GM18519 (cell line): ENCODE measurements around the gene THOC6.

Experiments
- ATAC-seq: cut with Tn5 transposase; IDR thresholded peaks from one replicate; pipeline ENCODE4 v1.9.1; 2021; ENCODE audit warnings: mild to moderate bottlenecking, moderate library complexity; ENCODE audit not compliant: unreplicated experiment, low FRiP score

THOC6 gene

DNA sequence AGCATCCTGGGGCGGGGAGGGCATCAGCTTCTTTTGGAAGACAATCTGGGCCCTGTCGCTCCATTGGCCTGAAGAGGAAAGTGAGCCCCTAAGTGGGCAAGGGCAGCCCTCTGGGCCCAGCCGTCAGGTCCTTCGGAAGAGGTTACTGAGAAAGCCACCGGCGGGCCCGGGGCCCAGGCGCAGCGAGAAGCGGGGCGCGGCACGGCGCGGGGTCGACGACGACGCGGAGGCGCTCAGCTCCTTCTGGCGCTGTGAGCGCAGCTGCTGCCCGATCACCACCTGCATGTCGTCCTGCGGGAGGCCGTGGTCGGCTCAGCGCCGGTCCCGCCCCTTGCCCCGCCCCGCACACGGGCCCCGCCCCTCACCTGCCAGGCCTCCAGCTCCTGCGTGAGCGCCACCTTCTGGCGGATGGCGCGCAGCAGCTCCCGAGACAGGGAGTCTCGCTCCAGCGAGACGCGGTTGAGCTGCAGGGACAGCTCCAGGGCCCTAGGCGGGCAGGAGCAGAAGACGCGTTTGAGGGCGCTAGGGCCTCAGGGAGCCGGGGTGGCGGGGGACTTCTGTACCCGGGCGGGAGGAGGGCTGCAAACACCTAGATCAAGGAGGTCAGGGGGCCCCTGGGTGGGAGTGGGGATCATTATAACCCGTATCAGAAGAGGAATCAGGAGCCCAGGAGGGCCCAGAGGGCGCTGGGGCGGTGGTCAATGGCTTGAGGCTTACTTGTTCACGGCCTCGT is 4.3 kb downstream of the THOC6 start:
- ATAC-seq, result no peak

DNA sequence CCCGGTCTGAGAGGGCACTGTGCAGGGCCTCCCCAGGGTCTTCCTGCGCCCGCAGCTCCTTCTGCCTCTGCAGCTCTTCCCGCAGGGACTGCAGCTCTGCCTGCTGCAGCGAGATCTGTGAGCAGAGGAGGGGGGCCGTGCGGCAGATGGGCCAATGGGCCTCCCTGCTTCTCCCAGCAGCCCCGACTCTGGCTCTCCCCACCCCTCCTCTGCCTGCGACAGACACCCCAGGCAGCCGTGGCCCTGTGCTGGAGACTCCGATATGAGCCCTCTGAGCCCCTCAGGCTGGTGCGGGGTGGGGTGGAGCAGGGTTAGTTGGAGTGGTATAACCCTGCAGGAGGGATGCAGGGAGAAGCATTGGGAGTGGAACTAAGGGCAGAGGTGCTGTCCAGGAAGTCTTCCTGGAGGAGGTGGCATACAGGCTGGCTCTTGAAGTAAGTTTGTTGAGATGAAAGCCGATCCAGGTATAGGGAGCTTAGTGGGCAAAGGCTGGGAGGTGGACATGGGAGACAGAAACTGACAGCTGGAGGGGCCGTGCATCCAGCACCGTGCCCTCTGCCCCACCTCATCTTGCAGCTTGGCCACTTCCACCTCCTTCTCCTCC is 5.0 kb downstream of the THOC6 start:
- no peak for ATAC-seq

DNA sequence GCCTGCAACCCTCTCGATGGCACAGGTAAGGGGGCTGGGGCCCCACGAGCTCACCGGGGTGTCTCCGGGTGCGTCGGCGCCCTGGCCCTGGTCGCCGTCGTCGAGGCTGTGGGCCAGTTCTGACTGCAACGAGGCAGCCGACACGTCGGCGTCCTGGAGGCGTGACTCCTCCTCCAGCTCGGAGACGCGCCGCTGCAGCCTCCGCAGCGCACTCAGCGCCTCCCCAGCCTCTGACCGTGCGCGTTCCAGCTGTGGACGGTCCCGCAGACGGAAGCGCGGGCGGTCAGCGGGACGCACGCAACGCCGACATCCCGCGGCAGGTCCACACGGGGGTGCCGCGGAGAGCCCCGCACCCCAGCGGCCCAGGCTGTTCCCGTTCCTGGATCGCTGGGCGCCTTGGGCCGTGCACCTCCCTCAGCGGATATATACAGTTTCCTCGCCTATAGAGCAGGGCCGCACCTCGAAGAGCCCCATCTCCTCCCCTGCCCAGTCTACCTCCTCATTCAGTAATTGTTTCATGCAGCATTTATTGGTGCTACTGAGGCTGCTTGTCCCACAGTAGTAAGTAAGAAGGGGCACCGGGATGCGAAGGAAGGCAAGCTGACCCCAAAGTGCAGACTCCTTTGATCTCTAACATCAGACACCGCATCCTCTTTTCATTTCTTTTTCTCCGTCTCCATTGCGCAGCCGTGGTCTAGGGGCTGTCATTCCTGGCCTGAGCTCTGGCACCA is 5.8 kb downstream of the THOC6 start:
- no peak for ATAC-seq

DNA sequence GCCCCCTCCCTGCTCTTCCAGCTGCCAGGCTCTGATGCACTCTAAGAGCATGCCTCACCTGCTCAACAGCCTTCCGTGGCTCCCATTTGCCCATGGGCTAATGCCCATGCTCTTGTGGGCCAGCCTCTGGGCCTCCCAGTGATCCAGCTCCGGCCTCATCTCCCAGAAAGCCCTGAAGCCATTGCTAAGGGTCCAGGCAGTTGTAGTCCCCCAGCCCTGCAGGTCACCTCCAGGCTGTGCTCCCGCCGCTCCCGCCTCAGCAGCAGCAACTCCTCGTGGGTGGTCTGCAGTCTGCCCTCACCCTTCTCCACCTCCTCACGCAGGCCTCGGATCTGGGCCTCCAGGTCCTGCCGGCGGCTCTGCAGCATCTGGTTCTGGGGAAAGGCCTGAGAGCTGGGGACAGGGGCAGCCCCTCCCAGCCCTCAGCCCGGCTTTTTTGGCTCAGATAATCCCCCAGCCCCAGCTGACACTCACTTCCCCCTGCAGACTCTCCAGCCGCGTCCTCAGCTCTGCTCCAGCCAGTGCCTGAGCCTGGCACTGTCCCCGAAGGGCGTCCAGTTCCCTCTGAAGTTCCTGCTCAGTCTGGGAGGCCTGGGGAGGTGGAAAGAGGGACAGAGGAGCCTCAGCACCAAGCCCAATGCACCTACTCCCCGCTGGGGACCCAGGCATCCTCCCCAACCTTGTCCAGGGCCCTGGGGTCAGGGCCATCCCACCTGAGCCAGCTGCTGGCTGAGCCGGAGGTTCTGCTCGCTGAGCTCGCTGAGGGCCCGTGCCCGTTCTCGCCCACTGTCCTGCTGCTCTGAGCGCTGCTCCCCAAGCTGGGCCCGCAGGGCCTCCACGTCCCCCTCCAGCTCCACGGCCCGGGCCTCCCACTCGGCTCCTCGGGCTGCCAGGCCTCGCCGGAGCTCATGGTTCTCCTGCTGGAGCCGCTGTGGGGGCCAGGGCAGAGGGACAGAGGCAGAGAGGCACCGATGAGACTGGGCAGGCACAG is 6.7 kb downstream of the THOC6 start:
- ATAC-seq, result no peak

DNA sequence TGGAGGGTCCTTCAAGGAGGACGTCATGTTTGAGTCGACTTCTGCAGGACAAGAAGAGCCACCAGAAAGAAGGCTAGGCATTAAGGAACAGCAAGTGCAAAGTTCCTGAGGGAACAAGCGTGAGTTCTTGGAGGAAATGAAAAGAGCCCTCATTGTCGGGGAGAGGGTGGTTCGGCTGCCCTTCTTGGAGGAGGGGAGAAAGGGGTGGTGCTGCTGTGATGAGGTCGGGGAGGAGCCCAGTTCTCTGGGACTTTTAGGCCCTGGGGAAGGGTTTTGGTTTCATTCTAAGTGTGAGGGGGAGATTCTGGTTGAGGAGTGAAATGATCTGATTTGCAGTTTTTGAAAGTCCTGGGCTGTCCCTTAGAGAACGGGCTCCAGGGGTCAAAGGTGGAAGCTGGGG is 8.8 kb downstream of the THOC6 start:
- ATAC-seq, result no peak

DNA sequence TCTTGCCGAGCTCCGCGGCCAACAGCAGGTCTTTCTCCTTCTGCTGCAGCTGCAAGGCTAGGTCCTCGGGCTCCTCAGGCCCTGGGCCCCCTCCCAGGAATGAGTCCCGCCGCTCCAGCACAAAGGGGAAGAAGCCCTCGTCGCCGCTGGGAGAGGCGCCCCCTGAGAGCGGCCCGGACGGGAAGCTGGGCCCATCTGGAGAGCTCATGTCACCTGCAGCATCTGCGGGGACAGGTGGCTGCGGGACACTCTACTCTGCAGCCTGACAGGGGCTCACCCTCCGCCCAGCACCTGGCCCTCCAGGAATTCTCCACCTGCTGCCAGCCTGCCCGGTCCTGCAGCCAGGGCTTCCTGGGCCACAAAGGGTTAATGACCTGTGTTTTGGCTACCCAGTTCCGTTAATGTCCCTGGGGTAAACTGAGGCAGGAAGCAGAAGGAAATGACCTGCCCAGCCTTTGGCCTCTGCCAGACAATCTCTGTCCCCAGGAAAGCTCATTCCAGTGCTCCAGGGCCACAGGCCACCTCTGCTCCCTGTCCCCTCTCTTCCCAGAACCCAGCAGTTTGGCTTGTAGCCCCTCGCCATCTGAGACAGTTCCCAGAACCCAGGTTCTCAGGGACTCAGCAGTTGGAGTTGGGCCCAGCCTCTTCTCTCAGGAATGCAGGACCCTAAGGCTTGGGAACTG is 11.6 kb downstream of the THOC6 start:
- ATAC-seq, result no peak

DNA sequence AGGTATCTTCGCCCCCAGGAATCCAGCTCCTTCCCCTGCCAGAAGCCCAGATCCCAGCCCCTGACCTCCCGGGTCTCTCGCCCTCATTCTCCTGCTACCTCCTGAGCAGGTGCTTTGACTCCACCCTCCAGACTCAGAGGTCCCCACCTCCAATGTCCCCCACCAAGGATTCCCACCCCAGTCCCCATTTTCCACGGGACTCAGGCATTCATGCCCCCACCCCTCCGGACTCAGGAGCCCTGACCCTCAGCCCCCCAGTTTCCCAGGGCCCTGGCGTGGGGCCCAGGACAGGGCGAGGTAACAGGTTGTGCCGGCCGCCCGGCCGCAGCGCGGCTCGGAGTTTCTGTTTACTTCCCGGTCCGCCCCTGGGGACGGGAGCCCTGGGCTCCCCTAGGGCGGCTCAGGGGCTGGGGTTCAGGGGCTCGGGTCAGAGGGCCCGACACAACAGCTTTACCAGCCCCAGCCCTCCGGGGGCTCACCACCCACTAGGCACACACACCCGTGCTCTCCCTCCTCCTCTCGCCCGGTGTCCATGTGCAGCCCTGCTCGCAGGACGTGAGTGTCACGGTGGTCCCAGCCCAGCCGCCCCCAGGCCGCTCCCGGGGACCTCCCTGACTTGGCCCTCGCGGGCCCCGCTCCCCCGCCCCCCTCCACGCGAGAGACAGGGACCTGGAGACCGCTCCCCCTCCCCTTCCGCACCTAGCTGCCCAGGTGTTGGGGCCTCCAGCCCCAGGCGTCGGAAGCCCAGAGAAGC is 12.3 kb downstream of the THOC6 start:
- no peak for ATAC-seq

DNA sequence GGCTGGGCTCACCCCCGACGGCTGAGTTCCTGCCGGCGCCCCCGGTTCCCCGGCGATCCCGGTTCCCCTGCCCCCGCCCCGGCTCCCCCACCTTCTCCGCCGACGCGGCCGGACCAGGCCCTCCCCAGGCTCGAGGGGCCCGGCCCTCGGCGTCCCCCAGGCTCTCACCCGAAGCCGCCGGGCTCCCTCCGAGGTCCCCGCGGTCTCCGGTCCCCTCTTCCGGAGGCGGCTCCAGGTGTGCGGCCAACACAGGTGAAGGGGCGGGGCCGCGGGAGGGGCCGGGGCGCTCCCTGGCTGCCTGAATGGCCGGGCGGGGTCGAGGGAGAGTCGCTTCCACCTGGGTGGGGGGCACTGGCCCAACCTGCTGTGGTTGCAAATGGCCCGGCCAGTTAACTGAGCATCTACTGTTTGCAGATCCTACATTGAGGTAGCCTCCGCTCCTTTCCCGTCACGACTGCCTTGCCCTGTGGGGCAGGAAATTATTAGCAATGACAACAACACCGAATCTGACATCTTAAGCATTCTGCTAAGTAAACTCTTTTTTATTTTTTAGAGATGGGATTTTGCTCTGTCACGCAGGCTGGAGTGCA is 13.0 kb downstream of the THOC6 start, which contains the start of gene BICDL2:
Gene BICDL2 (minus strand): TSS at position 219 of the 590 bp plus-strand sequence. CDS start 1,448 bp downstream, outside the sequence.
- no peak for ATAC-seq

DNA sequence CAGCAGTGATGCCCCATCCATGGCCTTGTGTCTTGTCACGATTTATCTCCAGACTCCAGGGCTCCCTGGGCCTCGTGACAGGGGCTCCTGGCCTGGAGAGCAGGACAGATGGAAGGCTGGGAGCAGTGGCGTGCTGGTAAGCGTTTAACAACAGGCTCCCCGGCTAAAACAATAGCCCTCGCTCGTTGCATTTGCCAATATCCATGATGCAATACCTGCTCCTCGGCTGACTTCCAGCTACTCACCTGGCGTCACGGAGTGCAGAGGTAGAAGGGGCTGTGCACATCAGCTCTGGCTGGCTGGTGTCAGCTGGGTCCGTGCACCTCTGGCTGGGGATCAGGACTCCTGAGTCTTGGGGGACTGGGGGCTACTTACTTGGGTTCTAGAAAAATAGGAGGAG is 14.4 kb downstream of the THOC6 start:
- ATAC-seq, result no peak

DNA sequence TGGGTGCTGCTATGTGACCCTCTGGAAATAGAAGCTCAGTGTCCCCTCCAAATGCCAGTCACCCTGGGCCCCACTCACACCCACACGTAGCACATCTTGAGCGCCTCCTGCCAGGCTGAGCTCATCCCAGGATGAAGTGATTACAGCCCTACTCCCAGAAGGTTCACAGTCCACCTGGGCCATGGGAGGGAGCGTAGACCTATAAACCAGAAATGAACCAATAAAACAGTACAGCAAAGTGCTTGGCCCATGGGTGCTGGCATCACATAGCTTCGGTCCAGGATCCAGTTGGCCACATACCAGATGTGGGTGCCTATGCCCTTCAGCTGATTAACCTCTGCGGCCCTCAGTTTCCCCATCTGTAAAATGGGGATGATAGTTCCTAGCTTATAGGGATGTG is 15.1 kb downstream of the THOC6 start:
- ATAC-seq, result no peak

DNA sequence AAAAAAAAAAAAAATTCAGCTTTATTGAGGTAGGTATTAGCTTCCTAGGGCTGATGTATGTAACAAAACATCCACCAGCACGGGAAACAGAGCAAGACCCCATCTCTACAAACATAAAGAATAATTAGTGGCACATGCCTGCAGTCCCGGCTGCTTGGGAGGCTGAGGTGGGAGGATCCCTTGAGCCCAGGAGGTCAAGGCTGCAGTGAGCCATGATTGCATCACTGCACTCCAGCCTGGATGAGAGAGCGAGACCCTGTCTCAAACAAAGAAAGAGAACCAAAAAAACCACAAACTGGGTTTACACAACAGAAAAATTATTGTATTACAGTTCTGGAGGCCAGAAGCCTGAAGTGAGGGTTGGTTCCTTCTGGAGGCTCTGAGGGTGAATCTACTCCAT is 18.5 kb downstream of the THOC6 start:
- ATAC-seq, result no peak

DNA sequence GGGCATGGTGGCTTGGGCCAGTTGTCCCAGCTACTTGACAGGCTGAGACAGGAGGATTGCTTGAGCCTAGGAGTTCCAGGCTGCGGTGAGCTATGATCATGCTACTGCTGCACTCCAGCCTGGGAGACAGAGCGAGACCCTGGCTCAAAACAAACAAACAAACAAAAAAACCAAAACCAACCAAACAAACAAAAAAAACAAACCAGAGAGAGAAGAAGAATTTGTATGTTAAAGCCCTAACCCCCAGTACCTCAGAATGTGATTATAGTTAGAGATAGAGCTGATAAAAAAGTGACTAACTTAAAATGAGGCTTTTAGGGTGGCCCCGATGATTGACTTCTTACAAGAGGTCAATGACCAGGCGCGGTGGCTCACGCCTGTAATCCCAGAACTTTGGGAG is 20.9 kb downstream of the THOC6 start:
- no peak for ATAC-seq

DNA sequence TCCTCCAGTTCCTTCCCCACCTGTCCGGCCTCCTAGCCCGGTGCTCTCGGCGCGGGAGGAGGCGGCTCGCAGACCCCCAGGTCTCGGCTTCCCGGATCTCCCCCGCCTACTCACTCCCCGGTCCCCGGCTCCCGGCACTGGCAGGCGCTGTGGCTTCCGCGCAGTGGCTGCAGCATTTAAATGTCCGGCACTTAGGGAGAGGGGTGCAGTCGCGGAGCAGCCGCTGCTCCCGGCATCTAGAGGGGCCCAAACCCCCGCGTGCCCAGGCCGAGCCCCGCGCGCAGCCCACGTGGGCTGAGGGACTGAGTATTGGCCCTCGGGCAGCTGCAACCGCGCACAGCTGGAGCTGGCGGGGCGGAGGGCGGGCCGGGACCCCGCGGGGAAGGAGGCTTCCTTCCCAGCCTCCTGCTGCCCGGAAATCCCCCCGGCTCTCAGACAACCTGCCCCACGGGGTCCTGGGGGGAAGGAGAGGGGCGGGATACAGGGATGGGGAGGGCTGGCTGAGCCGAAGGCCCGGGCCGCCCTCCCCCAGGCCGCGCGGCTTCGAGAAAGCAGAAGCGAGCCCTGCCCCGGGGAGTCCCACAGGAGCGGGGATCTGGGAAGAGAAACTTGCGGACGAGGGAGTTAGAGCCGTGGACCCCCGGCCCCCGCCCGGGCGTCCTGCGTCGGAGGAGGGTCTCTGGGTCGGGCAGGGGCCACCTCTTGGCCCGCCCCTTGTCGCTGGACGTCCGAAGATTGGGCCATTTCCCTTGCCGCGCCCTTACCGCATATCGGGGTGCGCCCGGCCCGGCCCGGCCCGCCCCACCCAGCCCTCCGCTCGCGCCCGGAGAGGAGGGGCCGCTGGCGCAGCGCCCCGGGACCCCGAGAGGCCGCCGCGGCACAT is 22.2 kb downstream of the THOC6 start, which contains the start of gene MMP25:
Gene MMP25 (plus strand): TSS at position 804 of the 883 bp plus-strand sequence. CDS start 357 bp downstream, outside the sequence.
- no peak for ATAC-seq

DNA sequence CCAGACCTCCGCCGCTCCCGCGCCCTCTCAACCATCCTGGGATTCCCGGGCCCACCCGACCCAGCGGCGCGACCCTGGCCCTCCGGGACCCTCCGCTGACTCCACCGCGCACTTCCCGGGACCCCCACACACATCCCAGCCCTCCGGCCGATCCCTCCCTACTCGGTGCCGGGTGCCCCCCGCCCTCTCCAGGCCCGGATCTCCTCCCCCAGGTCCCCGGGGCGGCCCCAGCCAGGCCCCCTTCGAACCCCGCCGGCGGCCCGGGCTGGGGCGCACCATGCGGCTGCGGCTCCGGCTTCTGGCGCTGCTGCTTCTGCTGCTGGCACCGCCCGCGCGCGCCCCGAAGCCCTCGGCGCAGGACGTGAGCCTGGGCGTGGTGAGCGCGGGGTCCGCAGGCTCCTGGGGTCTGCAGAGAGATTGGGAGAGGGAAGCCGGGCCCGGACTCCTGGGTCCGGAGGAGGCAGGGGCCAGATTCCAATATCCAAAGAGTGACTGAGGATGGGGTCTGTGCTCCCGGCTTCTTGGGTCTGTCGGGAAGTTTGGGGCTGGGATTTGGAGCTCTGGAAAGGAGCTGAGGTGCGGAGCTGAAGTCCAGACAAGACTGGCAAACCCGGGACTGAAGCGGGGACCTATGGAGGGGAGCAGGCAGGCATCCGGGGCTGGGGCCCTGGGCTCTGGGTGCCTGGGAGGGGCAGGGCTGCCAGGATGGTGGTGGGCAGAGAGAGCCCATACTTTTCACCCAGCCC is 23.0 kb downstream of the THOC6 start:
- ATAC-seq, result no peak

DNA sequence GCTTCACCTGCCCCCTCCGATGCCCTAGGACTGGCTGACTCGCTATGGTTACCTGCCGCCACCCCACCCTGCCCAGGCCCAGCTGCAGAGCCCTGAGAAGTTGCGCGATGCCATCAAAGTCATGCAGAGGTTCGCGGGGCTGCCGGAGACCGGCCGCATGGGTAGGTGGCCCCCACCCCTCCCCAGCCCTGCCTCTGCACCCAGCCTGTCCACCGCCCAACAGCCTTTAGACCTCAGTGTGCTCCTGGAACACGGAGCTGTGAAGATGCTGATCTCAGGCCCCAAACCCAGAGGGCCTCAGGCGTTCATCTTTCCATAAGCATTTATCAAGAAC is 23.5 kb downstream of the THOC6 start:
- no peak for ATAC-seq

DNA sequence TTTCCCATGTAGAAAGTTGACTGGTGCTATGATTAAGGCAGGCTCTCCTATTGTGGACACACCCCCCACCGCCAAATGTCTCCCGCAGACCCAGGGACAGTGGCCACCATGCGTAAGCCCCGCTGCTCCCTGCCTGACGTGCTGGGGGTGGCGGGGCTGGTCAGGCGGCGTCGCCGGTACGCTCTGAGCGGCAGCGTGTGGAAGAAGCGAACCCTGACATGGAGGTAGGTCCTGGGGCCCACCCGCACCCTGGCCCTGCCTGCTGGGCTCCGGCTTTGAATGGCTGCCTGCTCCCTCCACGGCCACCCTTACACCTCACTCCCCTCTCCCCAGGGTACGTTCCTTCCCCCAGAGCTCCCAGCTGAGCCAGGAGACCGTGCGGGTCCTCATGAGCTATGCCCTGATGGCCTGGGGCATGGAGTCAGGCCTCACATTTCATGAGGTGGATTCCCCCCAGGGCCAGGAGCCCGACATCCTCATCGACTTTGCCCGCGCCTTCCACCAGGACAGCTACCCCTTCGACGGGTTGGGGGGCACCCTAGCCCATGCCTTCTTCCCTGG is 26.2 kb downstream of the THOC6 start:
- ATAC-seq, result no peak

DNA sequence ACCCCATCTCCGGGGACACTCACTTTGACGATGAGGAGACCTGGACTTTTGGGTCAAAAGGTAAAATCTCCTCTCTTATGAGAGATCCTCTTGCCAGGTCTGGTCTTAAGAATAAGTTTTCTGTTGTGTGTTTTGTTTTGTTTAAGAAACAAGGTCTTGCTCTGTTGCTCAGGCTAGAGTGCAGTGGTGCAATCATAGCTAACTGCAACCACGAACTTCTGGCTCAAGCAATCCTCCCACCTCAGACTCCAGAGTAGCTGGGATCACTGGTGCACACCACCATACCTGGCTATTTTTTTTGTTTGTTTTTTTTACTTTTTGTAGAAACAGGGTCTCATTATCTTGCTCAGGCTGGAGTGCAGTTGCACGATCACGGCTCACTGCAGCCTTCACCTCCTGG is 26.7 kb downstream of the THOC6 start:
- ATAC-seq, result no peak
